ENCODE results near the gene CAB39.

CAB39 gene

GRCh38 chr2:230823264-230823964, 110.8 kb downstream of the CAB39 start:
- no peak for DNase-seq

DNA sequence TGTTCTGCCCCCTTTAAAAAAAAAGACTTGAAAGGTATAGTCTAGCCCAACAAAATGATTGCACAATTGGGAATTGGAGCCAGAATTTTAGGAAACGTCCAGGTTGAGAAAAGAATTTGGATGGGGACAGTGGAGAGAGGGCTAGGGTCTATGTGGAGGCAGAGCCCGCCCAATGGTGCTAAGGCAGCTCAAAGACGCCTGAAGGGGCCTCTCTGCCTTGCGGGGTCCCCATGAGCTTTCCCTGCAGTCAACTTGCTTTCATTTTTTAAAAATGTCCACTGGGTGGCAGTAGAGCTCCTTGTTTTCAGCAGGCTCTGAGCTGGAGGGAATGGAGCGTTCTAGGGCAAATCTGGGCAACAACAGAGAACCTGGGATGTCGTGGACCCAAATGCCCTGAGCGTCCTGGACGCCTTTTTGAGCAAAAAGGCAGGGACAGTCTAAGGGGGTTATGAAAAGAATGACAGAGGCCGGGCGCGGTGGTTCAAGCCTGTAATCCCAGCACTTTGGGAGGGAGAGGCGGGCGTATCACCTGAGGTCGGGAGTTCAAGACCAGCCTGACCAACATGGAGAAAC, 111.8 kb downstream of the CAB39 start:
- DNase-seq: peak; percentile 97

DNA sequence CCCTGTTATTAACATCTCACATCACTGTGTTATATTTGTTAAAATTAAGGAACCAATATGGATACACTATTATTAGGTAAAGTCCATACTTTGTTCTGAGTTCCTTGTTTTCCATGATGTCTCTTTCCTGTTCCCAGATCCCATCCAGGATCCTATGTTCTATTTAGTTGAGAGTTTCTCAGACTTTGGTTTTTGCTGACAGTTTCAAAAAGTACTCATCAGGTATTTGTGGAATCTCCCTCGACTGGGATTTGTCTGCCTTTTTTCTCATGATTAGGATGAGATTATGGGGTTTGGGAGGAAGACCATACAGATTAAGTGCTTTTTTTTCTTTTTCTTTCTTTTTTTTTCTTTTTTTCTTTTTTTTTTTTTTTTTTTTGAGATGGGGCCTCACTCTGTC, 112.7 kb downstream of the CAB39 start:
- no peak for DNase-seq

DNA sequence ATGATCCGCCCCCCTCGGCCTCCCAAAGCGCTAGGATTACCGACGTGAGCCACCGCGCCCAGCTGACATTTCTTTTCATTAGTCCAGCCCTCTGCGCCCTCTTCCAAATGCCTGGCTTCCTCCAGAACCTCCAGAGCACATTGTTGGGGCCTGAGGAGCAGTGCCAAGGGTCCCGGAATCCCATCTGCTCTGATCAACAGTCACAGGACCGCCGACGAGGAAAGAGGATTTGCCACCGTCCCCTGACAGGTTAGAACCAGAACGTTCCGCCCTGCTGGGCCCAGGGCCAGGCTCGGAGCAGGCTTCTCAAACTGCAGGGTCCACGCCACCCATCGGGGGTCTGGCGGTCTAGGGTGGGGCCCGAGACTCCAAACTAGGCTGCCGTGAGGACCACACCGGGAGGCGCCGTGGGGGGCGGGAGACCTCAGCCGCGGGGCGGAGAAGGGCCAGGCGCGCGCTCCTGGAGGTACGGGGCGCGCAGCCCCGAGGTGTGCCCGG, 115.2 kb downstream of the CAB39 start:
- no peak for DNase-seq

DNA sequence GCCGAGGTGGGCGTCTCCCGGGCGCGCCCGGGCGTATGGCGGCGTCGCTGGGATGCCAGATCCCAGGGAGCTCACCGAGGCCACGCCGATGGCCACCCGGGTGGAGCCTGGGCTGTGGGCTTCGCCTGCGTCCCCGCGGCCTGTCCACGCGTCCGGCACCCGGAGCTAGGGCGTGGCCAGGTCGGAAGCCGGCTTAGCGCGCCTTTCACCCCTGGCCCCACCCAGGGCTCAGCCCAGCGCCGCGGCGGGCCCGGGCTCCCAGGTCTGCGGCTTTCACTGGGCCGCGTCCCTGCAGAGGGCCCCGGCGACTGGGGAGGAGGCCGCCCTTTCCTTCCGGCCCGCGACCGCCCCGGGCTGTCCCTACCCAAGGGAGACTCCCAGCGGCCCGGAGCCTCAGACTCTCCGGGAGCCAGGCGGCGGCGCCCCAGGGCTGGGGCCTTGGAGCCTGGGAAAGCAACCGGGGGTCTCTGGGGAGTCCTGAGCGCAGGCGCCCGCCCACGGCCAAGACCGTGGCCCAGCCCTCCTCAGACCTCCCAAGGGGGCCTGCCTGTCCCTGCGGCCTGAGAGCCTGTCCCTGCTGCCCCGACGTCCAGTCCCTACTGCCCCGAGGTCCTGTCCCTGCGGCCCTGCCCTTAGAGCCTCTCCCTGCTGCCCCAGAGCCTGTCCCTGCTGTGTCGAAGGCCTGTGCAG, 115.8 kb downstream of the CAB39 start:
- peak; percentile 30 for DNase-seq

GRCh38 chr2:230829293-230829692, 116.7 kb downstream of the CAB39 start:
- no peak for DNase-seq

DNA sequence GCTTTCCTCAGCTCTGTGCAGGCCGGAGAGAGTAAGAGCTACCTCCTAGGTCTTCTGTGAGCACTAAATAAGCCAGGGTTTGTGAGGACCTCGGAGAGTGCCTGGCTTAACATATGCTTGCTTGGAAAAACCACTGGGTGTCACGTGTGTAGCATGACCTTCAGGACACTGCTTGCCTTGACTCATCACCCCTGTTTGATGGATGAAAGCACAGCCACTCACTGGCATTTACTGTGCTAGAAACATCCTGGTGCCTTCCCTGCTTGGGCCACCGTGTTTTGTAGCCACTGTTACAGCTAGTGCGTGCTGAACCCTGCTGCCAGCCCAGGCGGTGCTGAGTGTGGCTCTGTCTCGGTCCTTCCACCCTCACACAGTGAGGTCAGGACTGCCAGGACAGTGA, 117.3 kb downstream of the CAB39 start:
- no peak for DNase-seq

GRCh38 chr2:230830428-230830827, 117.8 kb downstream of the CAB39 start:
- no peak for DNase-seq

GRCh38 chr2:230840301-230840700, 127.7 kb downstream of the CAB39 start:
- DNase-seq: no peak

DNA sequence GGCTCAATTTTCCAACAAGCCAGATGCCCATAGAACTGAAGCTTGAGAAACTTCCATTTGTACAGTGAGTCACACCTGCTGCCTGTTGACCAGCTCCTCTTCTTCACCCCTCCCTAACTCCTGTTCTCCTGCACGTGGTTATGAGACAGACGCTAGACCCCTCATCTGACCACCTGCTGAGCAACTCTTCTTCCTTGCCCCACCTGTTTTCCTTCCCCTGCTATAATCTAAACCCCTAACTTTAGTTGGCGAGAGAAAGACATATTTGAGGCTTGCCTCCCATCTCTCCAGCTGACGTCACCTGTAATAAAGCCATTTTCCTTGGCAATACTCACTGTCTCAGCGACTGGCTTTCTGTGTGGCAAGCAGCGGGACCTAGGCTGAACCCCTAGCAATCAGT, 129.8 kb downstream of the CAB39 start:
- DNase-seq: no peak

GRCh38 chr2:230843132-230843531, 130.5 kb downstream of the CAB39 start:
- DNase-seq: no peak

GRCh38 chr2:230846360-230846759, 133.7 kb downstream of the CAB39 start:
- no peak for DNase-seq

DNA sequence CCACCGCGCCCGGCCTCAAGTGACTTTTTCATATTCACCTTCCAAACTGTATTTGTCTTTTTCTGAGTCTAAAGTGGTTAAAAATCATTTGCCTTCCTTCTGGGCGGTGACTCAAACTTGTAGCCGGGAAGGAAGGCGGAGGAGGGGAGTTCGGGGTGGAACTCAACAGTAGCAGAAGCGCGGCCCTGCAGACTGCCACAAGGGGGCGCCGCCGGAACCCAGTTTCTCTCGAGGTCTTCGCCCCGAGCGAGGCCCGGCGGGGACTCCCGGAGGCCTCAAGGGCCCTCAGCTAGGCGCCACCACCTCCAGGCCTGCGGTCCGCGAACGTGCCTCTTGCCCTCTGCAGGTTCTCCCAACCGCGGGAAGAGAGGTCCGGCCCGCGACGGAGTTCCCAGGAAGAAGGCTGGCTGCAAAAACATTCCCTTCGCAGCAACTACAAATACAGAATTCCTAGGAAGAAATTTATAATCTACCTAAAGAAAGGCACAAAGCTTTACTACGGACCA, 135.3 kb downstream of the CAB39 start:
- DNase-seq: peak; percentile 91

- no peak for DNase-seq
These were observed 137.2 kb downstream of the CAB39 start for GRCh38 chr2:230849633-230850357.

GRCh38 chr2:230850358-230850658, 137.7 kb downstream of the CAB39 start:
- no peak for DNase-seq

DNA sequence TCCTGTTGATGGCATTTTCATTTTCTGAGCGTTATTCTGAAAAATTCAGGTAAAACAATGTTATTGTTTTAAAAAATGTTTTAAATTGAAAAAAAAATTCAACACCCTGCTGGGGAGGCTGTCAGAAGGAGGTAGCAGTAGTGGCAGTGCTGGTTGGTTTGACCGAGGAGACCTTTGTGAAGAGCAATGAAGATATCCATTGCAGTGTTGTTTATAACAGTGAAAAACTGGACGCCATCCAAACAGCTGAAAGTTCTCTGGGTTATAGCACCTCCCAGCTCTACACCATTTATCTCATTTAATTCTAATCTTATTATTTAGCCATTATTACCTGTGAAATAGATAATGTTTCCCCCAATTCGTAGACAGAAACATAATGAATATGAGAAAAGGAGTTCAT, 139.5 kb downstream of the CAB39 start:
- DNase-seq: no peak

DNA sequence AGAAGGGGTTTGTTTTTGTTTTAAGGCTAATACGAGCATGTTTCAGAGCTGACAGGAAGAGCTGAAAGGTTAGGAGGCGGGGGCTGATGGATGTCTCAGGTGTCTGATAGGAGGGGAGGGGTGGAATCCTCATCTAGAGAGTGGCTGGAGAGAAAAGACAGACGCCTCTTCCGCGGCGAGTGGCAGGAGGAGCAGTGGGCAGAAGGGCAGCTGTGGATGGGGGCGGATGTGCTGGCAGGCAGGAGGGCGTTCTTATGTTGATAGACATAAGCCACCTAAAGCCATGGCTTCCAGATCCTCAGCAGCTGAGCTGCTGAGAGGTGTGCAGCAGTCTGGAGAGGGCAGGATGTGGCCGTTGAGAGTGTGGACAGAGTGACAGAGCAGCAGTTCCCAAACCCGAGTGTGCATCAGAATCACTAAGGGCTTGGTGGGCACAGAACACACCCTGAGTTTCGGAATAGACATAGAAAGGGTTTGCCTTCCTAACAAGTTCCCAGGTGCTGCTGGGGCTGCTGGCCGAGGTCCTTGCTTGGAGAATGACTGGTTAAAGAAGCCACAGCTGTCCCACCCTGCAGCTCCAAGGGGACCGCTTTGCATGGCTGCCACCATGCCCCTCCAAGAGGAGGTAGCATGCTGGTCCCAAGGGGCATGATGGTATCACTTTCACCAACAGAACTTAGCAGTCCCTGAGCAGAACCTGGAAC, 149.1 kb downstream of the CAB39 start:
- DNase-seq: no peak

- no peak for DNase-seq
These were observed 149.7 kb downstream of the CAB39 start for GRCh38 chr2:230862292-230862691.

GRCh38 chr2:230863031-230863430, 150.4 kb downstream of the CAB39 start:
- DNase-seq: no peak

- peak; percentile 19 for DNase-seq
These were observed 150.9 kb downstream of the CAB39 start for GRCh38 chr2:230863442-230864121.

GRCh38 chr2:230864122-230864604, 151.5 kb downstream of the CAB39 start:
- DNase-seq: no peak
